ENCODE measurements around the gene GNG7. TPM values are rescaled to one million over a fixed set of nuclear protein-coding genes. Genes with fewer than 3 reads are reported as not detected.

GNG7 gene
- polyA plus RNA-seq, 1 of the 3 experiments (the other 2 are of a cell fraction): 2.2 TPM

DNA sequence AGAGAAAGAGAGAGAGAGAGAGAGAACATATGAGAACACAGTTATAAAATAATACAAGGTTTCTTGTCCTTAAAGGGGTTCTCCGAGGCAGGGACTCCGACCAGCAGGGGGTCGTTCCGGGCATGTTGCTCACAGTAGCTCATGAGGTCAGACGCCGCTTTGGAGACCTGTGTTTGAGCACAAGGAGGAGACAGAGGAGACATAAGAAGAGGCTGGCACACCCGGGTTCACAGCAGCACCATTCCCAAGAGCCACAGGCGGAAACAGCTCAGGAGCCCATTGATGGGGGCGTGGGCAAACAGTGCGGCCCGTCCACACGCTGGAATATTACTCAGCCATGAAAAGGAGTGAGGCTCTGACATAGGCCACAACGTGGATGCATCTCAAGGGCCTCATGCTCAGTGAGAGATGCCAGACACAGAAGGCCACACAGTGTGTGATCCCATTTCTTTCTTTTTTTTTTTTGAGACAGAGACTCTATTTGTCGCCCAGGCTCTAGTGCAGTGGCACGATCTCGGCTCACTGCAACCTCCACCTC is 187.4 kb downstream of the GNG7 start:
- Histone ChIP-seq H3K4me2 (no peak overlapping the region), H4K20me1 (ENCODE audit: insufficient read depth) (no peaks in the 10 kb centered on the region), H3K79me2 (ENCODE audit: insufficient read depth) (no peaks in the 10 kb centered on the region), H3K9me2 (no peaks in the 10 kb centered on the region), H3K9ac (no peak overlapping the region), H3F3A (replicated peaks; ENCODE audit: insufficient read depth) (no peaks in the 10 kb centered on the region), H3K4me3 (ENCODE audit: low read depth in 2 of 2, low read length in 1 of 2) (no peak overlapping the region), H3K9me3 (no peaks in the 10 kb centered on the region), H3K27me3 (ENCODE audit: insufficient read depth) (no peaks in the 10 kb centered on the region), H2AFZ (ENCODE audit: low read depth) (no peak overlapping the region), H3K4me1 (ENCODE audit: control insufficient read depth in 1 of 2, insufficient read depth in 2 of 2, low read depth in 1 of 2, low read length in 1 of 2) (no peaks in the 10 kb centered on the region), H3K36me3 (replicated peaks in 1 of 2; ENCODE audit: control insufficient read depth in 1 of 2, insufficient read depth in 2 of 2, low read length in 1 of 2) (no peaks in the 10 kb centered on the region), H3K27ac (ENCODE audit: low read depth in 2 of 2, low read length in 1 of 2) (no peak overlapping the region)
- 80% methylated on average over 16 of the region's 16 CpGs for WGBS (ENCODE audit: low lambda C conversion rate)
- TF ChIP-seq FOXJ3 (CRISPR knock-in tag; IDR thresholded peaks at IDR 0.05) (no peak), MEF2A (IDR thresholded peaks at IDR 0.05; ENCODE audit: borderline replicate concordance, low read depth) (no peak), RCOR1 (IDR thresholded peaks at IDR 0.05; ENCODE audit: low read length) (no peak), MXI1 (IDR thresholded peaks at IDR 0.05; ENCODE audit: low read depth, low read length) (no peak), ZBTB33 (IDR thresholded peaks at IDR 0.05; ENCODE audit: borderline replicate concordance, low read depth) (no peak), EZH2phosphoT487 (IDR thresholded peaks at IDR 0.05; ENCODE audit: borderline replicate concordance, low read depth) (no peak), EP300 (IDR thresholded peaks at IDR 0.05; ENCODE audit: borderline replicate concordance in 1 of 2, low read depth in 1 of 2, low read length in 1 of 2) (no peak), NRF1 (IDR thresholded peaks at IDR 0.05; ENCODE audit: low read depth, low read length) (no peak), ELF1 (IDR thresholded peaks at IDR 0.05) (no peak), NFIC (IDR thresholded peaks at IDR 0.05; ENCODE audit: borderline replicate concordance) (no peak), USF2 (IDR thresholded peaks at IDR 0.05; ENCODE audit: borderline replicate concordance, low read depth, low read length) (no peak), TEAD4 (IDR thresholded peaks at IDR 0.05; ENCODE audit: borderline replicate concordance, insufficient read depth) (no peak)
- TF ChIP-seq, protein P1, sequence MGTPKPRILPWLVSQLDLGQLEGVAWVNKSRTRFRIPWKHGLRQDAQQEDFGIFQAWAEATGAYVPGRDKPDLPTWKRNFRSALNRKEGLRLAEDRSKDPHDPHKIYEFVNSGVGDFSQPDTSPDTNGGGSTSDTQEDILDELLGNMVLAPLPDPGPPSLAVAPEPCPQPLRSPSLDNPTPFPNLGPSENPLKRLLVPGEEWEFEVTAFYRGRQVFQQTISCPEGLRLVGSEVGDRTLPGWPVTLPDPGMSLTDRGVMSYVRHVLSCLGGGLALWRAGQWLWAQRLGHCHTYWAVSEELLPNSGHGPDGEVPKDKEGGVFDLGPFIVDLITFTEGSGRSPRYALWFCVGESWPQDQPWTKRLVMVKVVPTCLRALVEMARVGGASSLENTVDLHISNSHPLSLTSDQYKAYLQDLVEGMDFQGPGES (IDR thresholded peaks at IDR 0.05; ENCODE audit: low read depth, low read length): no peak
- ChIA-PET POLR2A (no interaction called here), CTCF (interaction anchor here (1.8 kb wide), 1 partner anchor 121 kb away, joined by 5 read pairs; no protein-coding TSS in a partner anchor)
- DNase-seq: no peak
